Activated CD4-positive, alpha-beta T cell treated with anti-CD3 and anti-CD28 coated beads, Interleukin-2, Interleukin-4, amounts not matched to agents 100 ng/mL and 50 ng/mL, durations not matched to agents 16 hours and 8 hours (primary cell): ENCODE data around the gene PRPSAP1.

ENCODE experiments used
- DNase-seq: peaks from one replicate; pipeline ENCODE4 v3.0.0-alpha.2; 2020; ENCODE audit warnings: low spot score

PRPSAP1 gene

GRCh38 chr17:76265624-76266243 lies 88.0 kb downstream of the PRPSAP1 start:
- no peak for DNase-seq

GRCh38 chr17:76264755-76265623 lies 88.7 kb downstream of the PRPSAP1 start, which contains the start of gene UBALD2:
Gene UBALD2, plus strand, starts transcription at chr17:76265348. Its CDS starts 158 bp downstream, at chr17:76265506.
- peak; percentile 100 for DNase-seq

- DNase-seq = no peak
Measured at GRCh38 chr17:76264425-76264754, 89.3 kb downstream of the PRPSAP1 start.

GRCh38 chr17:76263896-76264295 lies 89.8 kb downstream of the PRPSAP1 start:
- DNase-seq = no peak

GRCh38 chr17:76262732-76263344 lies 90.9 kb downstream of the PRPSAP1 start:
- DNase-seq = no peak

- DNase-seq = peak; percentile 60
Measured at GRCh38 chr17:76261421-76262215, 92.1 kb downstream of the PRPSAP1 start.

- DNase-seq = no peak
Measured at GRCh38 chr17:76260669-76261068, 93.0 kb downstream of the PRPSAP1 start.

GRCh38 chr17:76260220-76260619 lies 93.5 kb downstream of the PRPSAP1 start:
- no peak for DNase-seq
